HL-60/S4 treated with retinoic acid at 250 ng/mL for 4 days and 3 days (cell line): ENCODE data around the gene DUSP3.
"Not testable (repeated sequence)": the region's sequence is repeated elsewhere in the genome, so short reads cannot be mapped to it uniquely, and the experiment has no call there.

Source experiments
- in situ Hi-C: fragments of 300-500 bp; cut with MboI; formaldehyde crosslinking; loops from 2 replicates; pipeline ENCODE4 v1.7.0; 2022; ENCODE audit warnings: low sequenced_read_pairs

DUSP3 gene

GRCh38 chr17:43803758-43804157 is 25.0 kb upstream of the DUSP3 start:
- in situ Hi-C loops: no loop called here

DNA sequence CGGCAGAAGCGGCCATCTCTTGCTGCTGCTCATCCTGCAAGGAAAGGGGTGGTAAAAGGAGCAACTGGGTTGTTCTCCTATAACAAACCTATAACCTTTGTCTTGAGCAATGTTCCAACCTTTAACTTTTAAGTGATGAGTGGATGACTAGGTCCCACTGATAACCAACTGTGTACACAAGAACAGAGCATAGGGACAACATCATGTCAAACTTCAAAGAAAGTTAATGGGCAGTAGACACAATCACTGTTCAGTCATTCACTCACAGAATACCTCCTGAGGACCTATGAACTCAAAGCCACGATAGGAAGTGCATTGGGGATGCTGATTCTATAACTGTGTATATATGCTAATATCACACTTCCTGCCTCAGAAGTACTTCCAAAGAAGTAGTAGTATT is 23.1 kb upstream of the DUSP3 start:
- in situ Hi-C loops: no loop called here

DNA sequence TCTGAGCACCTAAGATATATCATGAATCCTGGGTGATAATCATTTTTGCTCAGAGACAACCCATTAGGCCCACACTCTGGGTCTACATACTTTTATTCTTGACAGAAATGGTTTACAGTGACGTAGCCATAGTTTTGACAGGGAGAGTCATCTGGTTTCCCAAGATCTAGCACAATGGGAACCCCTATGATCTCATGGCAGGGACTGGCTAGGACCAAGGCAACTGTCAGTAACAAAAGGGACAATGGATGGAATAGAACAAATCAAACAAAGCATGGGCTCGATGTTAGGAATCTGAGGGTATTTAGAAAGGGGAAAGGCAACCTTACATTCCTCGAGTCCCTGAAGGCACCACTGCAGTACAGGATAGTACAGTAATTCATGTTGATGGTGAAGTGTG is 22.0 kb upstream of the DUSP3 start:
- in situ Hi-C loops: no loop called here

- in situ Hi-C loops: no loop called here
These were observed 20.3 kb upstream of the DUSP3 start for GRCh38 chr17:43799047-43799446.

DNA sequence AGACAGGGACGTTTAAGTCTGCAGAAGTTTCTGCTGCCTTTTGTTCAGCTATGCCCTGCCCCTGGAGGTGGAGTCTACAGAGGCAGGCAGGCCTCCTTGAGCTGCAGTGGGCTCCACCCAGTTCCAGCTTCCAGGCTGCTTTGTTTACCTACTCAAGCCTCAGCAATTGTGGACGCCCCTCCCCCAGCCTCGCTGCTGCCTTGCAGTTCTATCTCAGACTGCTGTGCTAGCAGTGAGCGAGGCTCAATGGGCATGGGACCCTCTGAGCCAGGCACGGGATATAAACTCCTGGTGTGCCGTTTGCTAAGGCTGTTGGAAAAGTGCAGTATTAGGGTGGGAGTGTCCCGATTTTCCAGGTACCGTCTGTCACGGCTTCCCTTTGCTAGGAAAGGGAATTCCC is 19.2 kb upstream of the DUSP3 start:
- in situ Hi-C loops: not testable (repeated sequence)

DNA sequence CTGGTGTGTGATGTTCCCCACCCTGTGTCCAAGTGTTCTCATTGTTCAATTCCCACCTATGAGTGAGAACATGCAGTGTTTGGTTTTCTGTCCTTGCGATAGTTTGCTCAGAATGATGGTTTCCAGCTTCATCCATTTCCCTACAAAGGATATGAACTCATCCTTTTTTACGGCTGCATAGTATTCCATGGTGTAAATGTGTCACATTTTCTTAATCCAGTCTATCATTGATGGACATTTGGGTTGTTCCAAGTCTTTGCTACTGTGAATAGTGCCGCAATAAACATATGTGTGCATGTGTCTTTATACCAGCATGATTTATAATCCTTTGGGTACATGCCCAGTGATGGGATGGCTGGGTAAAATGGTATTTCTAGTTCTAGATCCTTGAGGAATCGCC is 13.9 kb upstream of the DUSP3 start:
- in situ Hi-C loops: not testable (repeated sequence)

DNA sequence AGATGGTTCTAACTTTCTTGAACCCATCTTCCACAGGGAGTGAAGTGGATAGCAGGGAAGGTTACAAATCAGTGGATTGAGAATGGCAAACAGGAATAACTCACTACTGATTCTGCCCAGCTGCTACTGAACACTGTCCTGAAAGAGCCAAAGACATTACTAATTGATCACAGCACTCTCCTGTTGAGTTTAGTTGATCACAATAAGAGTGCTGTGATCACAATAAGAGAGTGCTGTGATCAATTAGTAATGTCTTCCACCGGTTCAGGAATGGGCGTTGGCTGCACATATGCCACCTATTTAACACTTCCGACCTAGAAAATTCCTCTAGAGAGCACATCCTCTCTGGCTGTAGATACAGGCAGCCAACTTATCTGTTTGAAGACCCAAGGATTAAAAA is 12.8 kb upstream of the DUSP3 start:
- in situ Hi-C loops: no loop called here

GRCh38 chr17:43790311-43790940 is 11.6 kb upstream of the DUSP3 start:
- in situ Hi-C loops: no loop called here

- in situ Hi-C loops: no loop called here
These were observed 10.7 kb upstream of the DUSP3 start for GRCh38 chr17:43789482-43789881.

DNA sequence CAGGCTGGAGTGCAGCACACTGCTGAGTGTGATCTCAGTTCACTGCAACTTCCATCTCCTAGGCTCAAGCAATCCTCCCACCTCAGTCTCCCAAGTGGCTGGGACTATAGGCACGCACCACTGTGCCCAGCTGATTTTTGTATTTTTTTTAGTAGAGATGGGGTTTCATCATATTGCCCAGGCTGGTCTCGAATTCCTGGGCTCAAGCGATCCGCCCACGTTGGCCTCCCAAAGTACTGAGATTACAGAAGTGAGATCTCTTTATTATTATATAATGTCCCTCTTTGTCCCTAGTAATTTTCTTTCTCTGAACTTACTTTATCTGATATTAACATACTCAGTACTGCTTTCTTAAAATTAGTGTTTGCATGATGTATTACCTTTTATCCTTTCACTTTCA is 9.8 kb upstream of the DUSP3 start:
- in situ Hi-C loops: no loop called here

- in situ Hi-C loops: no loop called here
These were observed 9.0 kb upstream of the DUSP3 start for GRCh38 chr17:43787728-43788127.

DNA sequence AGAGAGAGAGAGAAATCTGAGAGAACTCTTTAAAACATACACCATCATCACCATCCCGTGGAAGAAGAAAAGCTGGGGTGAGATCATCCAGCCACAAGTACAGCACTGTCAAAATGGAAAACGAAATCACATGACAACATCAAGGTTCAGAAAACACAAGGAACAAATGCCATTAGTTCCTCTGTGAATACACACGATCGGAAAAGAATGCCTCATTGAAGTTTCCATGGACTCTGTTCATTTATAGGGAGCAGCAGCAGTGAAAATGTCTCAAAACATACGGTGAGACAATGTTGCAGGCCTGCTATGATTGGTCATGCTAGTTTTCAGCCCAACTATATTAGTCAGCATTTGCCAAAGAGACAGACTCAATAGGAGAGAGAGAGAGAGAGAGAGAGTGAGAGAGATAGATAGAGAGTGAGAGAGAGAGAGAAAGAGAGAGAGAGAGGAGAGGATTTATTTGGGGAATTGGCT is 5.9 kb upstream of the DUSP3 start:
- in situ Hi-C loops: no loop called here

DNA sequence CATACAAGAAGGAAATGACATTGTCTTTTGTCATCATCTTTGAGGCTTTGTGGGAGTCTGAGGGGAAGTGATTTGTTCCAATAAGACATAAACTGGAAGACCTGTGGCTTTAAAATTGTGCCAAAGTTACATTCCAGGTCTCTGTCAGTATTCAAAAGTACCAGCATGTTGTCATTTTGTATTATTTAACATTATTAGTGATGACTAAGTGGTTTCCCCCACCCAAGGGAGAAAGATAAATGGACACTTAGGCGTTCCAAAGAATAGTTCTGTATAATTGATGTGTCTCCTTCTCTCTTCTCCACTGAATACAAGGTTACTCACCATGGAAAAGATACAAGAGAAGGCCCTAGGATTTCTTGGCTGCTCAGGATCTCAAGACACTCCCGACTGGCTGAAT is 5.3 kb upstream of the DUSP3 start:
- in situ Hi-C loops: no loop called here

DNA sequence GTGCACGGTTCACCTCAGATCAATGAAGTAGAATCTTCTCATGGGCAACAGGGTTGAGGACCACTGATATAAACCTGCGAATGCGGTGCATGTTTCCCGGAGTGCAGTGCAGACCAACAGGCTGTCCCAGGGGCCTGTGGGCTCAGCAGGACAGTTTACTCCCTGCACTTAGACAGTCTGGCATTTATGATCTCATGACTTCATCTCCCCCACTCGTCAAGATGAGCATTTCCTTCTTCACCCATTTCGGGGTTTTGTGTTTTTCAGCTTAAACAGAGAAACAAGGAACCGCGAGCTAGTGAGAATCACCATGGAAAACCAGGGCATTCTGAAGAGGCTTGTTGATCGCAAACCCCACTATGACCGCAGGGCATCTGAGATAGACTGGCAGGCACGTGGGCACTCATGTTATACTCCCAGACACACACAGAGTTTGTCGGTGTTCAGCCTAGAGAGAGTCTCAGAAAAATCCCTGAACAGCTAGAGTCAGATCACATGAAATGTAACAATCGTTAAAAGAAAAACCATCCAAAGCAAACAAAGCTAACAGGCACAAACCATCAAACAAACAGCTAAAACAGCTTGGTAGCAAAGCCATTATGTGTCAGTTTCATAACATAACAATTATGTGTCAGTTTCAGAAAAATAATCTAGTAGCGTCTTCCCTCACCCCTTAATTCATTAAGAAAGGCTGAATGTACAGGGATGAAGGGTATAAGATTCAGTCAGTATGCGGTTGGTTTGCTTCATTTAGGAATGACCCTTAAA is 4.3 kb upstream of the DUSP3 start:
- in situ Hi-C loops: no loop called here

GRCh38 chr17:43780135-43780534 is 1.4 kb upstream of the DUSP3 start, which contains the start of gene CFAP97D1:
TSS of gene CFAP97D1 (plus strand) at chr17:43780435. CDS start at chr17:43780463, 28 bp downstream.
- in situ Hi-C loops: no loop called here

DNA sequence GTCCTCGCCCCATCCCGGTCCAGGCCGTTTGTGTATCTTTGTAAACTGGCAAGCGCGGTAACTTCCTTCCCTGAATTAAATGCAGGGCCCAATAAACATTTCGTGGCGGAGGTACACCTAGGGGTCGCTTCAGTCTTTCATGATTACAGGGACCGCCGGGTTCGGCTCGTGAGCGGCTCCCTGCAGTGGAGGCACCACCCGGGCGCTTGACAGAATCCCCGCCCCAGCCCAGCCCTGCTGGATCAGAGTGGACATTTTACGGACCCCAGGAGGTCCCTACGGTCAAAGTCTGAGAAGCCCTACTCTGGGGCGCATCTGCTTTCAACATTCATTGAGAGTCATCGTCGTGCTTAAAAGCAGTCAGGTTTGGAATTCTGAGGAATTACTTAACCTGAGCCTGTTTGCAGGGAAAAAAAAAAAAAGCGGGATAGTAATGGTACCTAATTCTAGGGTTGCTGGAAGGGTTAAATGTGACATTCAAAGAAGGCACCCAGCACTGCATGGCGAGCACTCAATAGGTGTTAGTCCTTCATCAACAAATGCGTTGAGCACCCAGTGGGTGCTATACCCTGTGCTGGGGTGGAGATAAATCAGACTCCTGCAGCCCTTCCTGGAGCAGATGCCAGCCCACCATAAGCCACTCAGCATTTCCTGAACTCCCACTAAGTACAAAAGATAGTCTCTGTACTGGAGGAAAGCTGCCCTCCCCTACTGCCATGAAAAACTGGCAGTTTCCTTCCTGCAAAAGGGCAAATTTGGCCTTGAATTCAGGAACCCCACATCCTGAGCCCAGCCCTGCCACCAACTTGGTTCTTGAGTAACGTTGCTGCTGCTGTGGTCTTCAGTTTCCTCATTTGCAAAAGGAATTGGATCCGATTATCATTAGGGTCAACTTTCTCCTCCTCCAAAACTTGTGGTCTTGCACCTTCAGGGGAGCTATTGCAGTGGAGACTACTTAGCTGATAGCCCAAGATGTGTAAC is 658 bp upstream of the DUSP3 start:
- in situ Hi-C loops: no loop called here

GRCh38 chr17:43774304-43775250 is 4.2 kb downstream of the DUSP3 start:
- in situ Hi-C loops: no loop called here

GRCh38 chr17:43772877-43773648 is 5.7 kb downstream of the DUSP3 start:
- in situ Hi-C loops: no loop called here

DNA sequence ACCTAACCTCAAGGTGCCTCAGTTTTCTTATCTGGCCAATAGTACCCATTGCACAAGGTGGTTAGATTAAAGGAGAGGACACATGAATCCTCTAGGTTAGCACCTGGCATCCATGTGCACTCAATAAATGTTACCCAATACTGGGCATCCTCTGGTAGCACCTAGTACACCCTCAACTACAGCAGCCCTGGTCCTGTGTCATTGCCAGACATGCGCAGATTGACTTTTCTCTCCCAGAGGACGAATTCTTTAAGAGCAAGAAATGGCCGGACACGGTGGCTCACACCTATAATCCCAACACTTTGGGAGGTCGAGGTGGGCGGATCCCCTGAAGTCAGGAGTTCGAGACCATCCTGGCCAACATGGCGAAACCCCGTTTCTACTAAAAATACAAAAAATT is 7.3 kb downstream of the DUSP3 start:
- in situ Hi-C loops: no loop called here
